K562 (cell line): ENCODE measurements around the gene USP48. TPM values are rescaled to one million over a fixed set of nuclear protein-coding genes. Genes with fewer than 3 reads are reported as not detected.

ENCODE experiments used
- CBX5 ChIP-seq: IDR thresholded peaks from 2 replicates; pipeline ENCODE4 v1.6.1; 2014; ENCODE audit warnings: low read depth, borderline replicate concordance
- CREB5 ChIP-seq: fragments of 250-450 bp; sonication (Bioruptor Pico); IDR thresholded peaks from 2 replicates; pipeline ENCODE4 v1.5.0; 2020; ENCODE audit warnings: mild to moderate bottlenecking
- ELF2 ChIP-seq: fragments of 250-450 bp; sonication (Bioruptor Pico); IDR thresholded peaks from 2 replicates; pipeline ENCODE4 v1.5.0; 2021; ENCODE audit warnings: mild to moderate bottlenecking
- ELF4 ChIP-seq: fragments of 450-650 bp; formaldehyde crosslinking; IDR thresholded peaks from 2 replicates; pipeline ENCODE4 v1.4.0; 2022; ENCODE audit warnings: missing genetic modification characterization
- FOSL1 ChIP-seq: fragments of 200-800 bp; sonication (Bioruptor generic); conservative IDR thresholded peaks from 2 replicates; pipeline ENCODE4 v1.6.1; 2016; ENCODE audit warnings: missing genetic modification characterization, missing compliant biosample characterization
- GTF2F1 ChIP-seq: IDR thresholded peaks from 2 replicates; pipeline ENCODE4 v1.6.1; 2011; ENCODE audit warnings: low read depth, low read length, improper control_type of control experiment
- KLF6 ChIP-seq: fragments of 250-450 bp; sonication (Bioruptor Pico); IDR thresholded peaks from 2 replicates; pipeline ENCODE4 v1.4.0; 2020; ENCODE audit warnings: mild to moderate bottlenecking, moderate library complexity, borderline replicate concordance
- NR2F6 ChIP-seq: fragments of 450-650 bp; formaldehyde crosslinking; IDR thresholded peaks from 2 replicates; pipeline ENCODE4 v1.4.0; 2020; ENCODE audit warnings: mild to moderate bottlenecking
- PHB ChIP-seq: fragments of 250-450 bp; sonication (Bioruptor Pico); IDR thresholded peaks from 2 replicates; pipeline ENCODE4 v1.5.0; 2021
- PHF21A ChIP-seq: fragments of 450-650 bp; IDR thresholded peaks from 2 replicates; pipeline ENCODE4 v1.6.1; 2017; ENCODE audit warnings: low read depth, borderline replicate concordance
- PHTF2 ChIP-seq: fragments of 250-450 bp; sonication (Bioruptor Pico); IDR thresholded peaks from 2 replicates; pipeline ENCODE4 v1.5.0; 2021; ENCODE audit warnings: mild to moderate bottlenecking
- PKNOX1 ChIP-seq: fragments of 450-650 bp; IDR thresholded peaks from 2 replicates; pipeline ENCODE4 v1.6.1; 2016
- PRDM10 ChIP-seq: fragments of 450-650 bp; IDR thresholded peaks from 2 replicates; pipeline ENCODE4 v1.6.1; 2018; ENCODE audit not compliant: partially characterized antibody
- RB1 ChIP-seq: fragments of 450-650 bp; IDR thresholded peaks from 2 replicates; pipeline ENCODE4 v1.6.1; 2017; ENCODE audit warnings: low read depth, mild to moderate bottlenecking
- SMAD1 ChIP-seq: fragments of 150-350 bp; IDR thresholded peaks from 2 replicates; pipeline ENCODE4 v1.6.1; 2014; ENCODE audit warnings: low read length, low read depth; ENCODE audit not compliant: partially characterized antibody
- SMAD4 ChIP-seq: fragments of 250-450 bp; sonication (Bioruptor Pico); conservative IDR thresholded peaks from 2 replicates; pipeline ENCODE4 v1.8.0; 2021; ENCODE audit warnings: inconsistent platforms, mild to moderate bottlenecking, moderate library complexity
- ZBTB17 ChIP-seq: fragments of 450-650 bp; formaldehyde crosslinking; IDR thresholded peaks from 2 replicates; pipeline ENCODE4 v1.4.0; 2020; ENCODE audit warnings: mild to moderate bottlenecking
- ZBTB5 ChIP-seq: fragments of 450-650 bp; IDR thresholded peaks from 2 replicates; pipeline ENCODE4 v1.6.1; 2017; ENCODE audit warnings: antibody characterized with exemption
- ZNF184 ChIP-seq: sonication (generic); formaldehyde crosslinking; IDR thresholded peaks from 2 replicates; pipeline ENCODE4 v1.5.0; 2020; ENCODE audit warnings: missing genetic modification reagents
- ZNF668 ChIP-seq: fragments of 250-450 bp; sonication (Bioruptor Pico); IDR thresholded peaks from 2 replicates; pipeline ENCODE4 v1.8.0; 2022; ENCODE audit warnings: mild to moderate bottlenecking, inconsistent platforms
- polyA plus RNA-seq, 8 experiments: library from polyadenylated mRNA; depleted of rRNA in 4 of 8; stranded (reverse) in 5 of 8; unstranded in 3 of 8; fragments of >200 nt; fragmentation: Nextera tagmentation in 2 of 8; fragmentation: Illumina TruSeq in 1 of 8; extraction: Ambion mirVana in 2 of 8; extraction: Trizol in 1 of 8; gene quantifications; 2 replicates each; pipeline versions ENCODE4 v1.2.1 to v1.2.3, GENCODE V29; 2011 to 2014; ENCODE audit warnings: inconsistent platforms in 1 of 8, missing spikeins in 1 of 8
- total RNA-seq, 7 experiments: library from RNA; depleted of rRNA in 6 of 7; stranded (reverse); fragments of >200 nt in 6 of 7; fragmentation: Illumina TruSeq in 2 of 7; extraction: Trizol in 2 of 7; gene quantifications; 2 replicates each; pipeline versions ENCODE4 v1.2.1 to v1.2.3, GENCODE V29; 2011 to 2021; ENCODE audit warnings: low replicate concordance in 1 of 7

The USP48 gene
- total and polyA plus RNA-seq, 9 of the 15 experiments (the other 6 are each of a cell fraction or from before 2014, with no cell fraction given): 23.3 to 123 (median 106) TPM

GRCh38 chr1:21631944-21632887 lies 150.7 kb downstream of the USP48 start (continued):
- TF ChIP-seq FOSL1 (tag) (peak; percentile 74), ELF4 (CRISPR knock-in tag) (0 out of 2 replicates have a peak, but pooled peaks have one; percentile 10), SMAD1 (peak; percentile 52), PRDM10 (peak; percentile 71), CBX5 (peak; percentile 47; the same call in 1 of the 2 replicates), ZNF668 (CRISPR knock-in tag) (peak; percentile 24; the same call in 1 of the 2 replicates), NR2F6 (CRISPR knock-in tag) (no peak), SMAD4 (CRISPR knock-in tag) (peak; percentile 83), CREB5 (no peak), ELF2 (CRISPR knock-in tag) (no peak; the same call in 1 of the 2 replicates), KLF6 (CRISPR knock-in tag) (peak; percentile 70; the same call in 1 of the 2 replicates), ZNF184 (CRISPR knock-in tag) (no peak), ZBTB5 (0 out of 2 replicates have a peak, but pooled peaks have one; percentile 60), PHB (CRISPR knock-in tag) (no peak), PHTF2 (CRISPR knock-in tag) (no peak), ZBTB17 (CRISPR knock-in tag) (peak; percentile 69), PHF21A (peak; percentile 76; the same call in 1 of the 2 replicates), GTF2F1 (0 out of 2 replicates have a peak, but pooled peaks have one; percentile 10), RB1 (peak; percentile 68; the same call in 1 of the 2 replicates), PKNOX1 (peak; percentile 94)
